Kidney epithelial cell (primary cell): ENCODE data around the gene RHEBL1. TPM values are rescaled to one million over a fixed set of nuclear protein-coding genes. Genes with fewer than 3 reads are reported as not detected.

Experiments used
- DNase-seq: peaks from one replicate; pipeline ENCODE4 v3.0.0-alpha.2; 2010; ENCODE audit warnings: low read depth
- H3K27me3 ChIP-seq: 2 replicates; pipeline ENCODE4 v1.6.0; 2011; ENCODE audit warnings: low read length; ENCODE audit not compliant: control insufficient read depth, insufficient read depth
- H3K36me3 ChIP-seq: 2 replicates; pipeline ENCODE4 v1.5.1; 2011; ENCODE audit warnings: low read length; ENCODE audit not compliant: control insufficient read depth, insufficient read depth
- H3K4me3 ChIP-seq: 2 replicates; pipeline ENCODE4 v1.5.1; 2011; ENCODE audit warnings: low read depth, mild to moderate bottlenecking, control low read depth, low read length
- CTCF ChIP-seq: IDR thresholded peaks from 2 replicates; pipeline ENCODE4 v1.5.1; 2011; ENCODE audit warnings: mild to moderate bottlenecking, moderate library complexity, low read length, control low read depth, inconsistent platforms; ENCODE audit not compliant: insufficient read depth, poor library complexity, severe bottlenecking
- total RNA-seq: library from RNA; depleted of rRNA; stranded (reverse); fragments of >200 nt; gene quantifications from 2 replicates; pipeline ENCODE4 v1.2.3, GENCODE V29; 2015

Gene RHEBL1
- total RNA-seq, 1 donor from 2014 or later, result 5.1 TPM

GRCh38 chr12:49061157-49061650, 8.6 kb downstream of the RHEBL1 start:
- Histone ChIP-seq H3K4me3 (peak overlapping the region; percentile 97), H3K27me3 (no peaks in the 10 kb centered on the region), H3K36me3 (peaks cover 1% of the 10 kb centered on the region)
- no peak for TF ChIP-seq CTCF
- DNase-seq, result no peak

GRCh38 chr12:49060237-49061156, 9.3 kb downstream of the RHEBL1 start, which contains the start of gene KMT2D:
TSS of gene KMT2D (minus strand) at chr12:49060794. CDS start at chr12:49055324, 5,470 bp downstream.
- no peaks in the 10 kb centered on the region for H3K27me3 ChIP-seq
- peak; percentile 22 for TF ChIP-seq CTCF
- H3K36me3 ChIP-seq, result peaks cover 1% of the 10 kb centered on the region
- peak; percentile 61 for DNase-seq
- peak within 1 kb of the TSS; percentile 97 for H3K4me3 ChIP-seq

GRCh38 chr12:49059299-49060171, 10.2 kb downstream of the RHEBL1 start:
- TF ChIP-seq CTCF, result no peak
- H3K4me3 ChIP-seq, result peak overlapping the region; percentile 97
- H3K36me3 ChIP-seq, result peaks cover 1% of the 10 kb centered on the region
- DNase-seq, result no peak
- no peaks in the 10 kb centered on the region for H3K27me3 ChIP-seq

DNA sequence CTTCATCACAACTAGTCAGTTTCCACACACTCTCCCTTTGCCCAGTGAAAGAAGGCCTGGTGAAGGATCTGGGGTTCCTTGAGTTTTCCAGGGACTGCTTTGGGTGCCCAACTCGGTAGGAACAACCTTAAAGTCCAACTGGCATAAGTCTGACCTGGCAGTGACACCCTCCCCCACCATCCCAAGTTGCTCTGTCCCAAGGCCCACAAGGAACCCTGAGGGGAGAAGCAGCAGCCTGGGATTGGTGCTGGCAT, 10.8 kb downstream of the RHEBL1 start:
- no peaks in the 10 kb centered on the region for H3K27me3 ChIP-seq
- no peak for DNase-seq
- TF ChIP-seq CTCF, result no peak
- H3K4me3 ChIP-seq, result peak overlapping the region; percentile 97
- H3K36me3 ChIP-seq, result peaks cover 1% of the 10 kb centered on the region

DNA sequence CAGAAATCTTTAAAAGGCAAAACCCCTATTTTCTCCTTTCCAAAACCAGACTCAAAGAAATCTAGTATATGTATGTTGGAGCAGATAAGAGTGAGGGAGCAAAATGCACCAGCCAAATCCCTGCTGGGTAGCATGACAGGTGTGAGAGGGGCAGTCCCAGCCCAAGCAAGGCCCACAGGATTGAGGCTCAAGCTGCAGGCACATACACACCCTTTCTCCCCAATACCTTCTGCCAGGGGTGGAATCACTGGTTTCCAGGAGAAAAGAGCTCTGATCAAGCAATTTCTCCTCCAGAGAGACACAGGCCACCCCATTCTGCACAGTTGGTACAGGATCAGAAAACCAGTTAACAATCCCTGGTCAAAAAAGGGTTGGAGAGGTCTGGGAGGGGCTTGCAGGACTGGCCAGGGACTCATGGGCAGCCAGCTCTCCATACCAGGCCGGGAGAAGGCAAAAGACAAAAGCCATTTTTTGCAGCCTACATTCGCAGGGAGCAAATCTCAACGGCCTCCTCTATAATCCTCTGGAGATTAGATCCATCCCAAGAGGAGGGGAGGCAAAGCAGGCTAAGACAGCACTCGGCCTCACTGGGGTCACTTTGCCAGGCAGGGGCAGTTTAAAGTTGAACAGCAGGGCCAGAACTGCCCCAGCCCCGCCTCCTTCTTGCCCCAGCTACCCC, 11.3 kb downstream of the RHEBL1 start:
- Histone ChIP-seq H3K27me3 (no peaks in the 10 kb centered on the region), H3K4me3 (peak overlapping the region; percentile 97), H3K36me3 (peaks cover 1% of the 10 kb centered on the region)
- no peak for DNase-seq
- no peak for TF ChIP-seq CTCF
